Cardiac septum (tissue), 1 donor: ENCODE data around the gene NR2C2. TPM values are rescaled to one million over a fixed set of nuclear protein-coding genes. Genes with fewer than 3 reads are reported as not detected.
"Not testable (repeated sequence)": the region's sequence is repeated elsewhere in the genome, so short reads cannot be mapped to it uniquely, and the experiment has no call there.

Experiments
- DNase-seq: peaks from one replicate; pipeline ENCODE4 v3.0.0-alpha.2; 2020; ENCODE audit warnings: low spot score
- intact Hi-C: fragments of 100-400 bp; cut with DNase I; formaldehyde crosslinking; loops from one replicate; pipeline ENCODE4 v1.14.0; 2022
- total RNA-seq: library from RNA; stranded (reverse); fragmentation: NEBNext Ultra II Directional; extraction: Animal tissue kit (Norgen Biotek cat#: 25700); gene quantifications from one replicate; pipeline ENCODE4 v1.2.1, GENCODE V29; 2021
- donor health status: DM: no; HTN: no; CAD: no.

Gene NR2C2
- total RNA-seq, 1 donor from 2014 or later, result 32.7 TPM

DNA sequence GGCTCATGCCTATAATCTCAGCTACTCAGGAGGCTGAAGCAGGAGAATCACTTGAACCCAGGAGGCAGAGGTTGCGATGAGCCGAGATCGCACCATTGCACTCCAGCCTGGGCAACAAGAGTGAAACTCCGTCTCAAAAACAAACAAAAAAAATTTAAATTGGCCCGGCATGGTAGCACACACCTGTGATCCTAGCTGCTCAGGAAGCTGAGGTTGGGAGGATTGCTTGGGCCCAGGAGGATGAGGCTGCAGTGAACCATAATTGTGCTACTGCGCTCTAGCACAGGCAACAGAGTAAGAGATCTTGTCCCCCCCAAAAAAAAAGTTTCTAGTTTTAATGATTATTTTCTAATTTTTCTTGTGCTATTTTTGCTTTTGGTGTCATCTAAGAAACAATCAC is 51.8 kb downstream of the NR2C2 start:
- DNase-seq, intact Hi-C loops: not testable (repeated sequence)

DNA sequence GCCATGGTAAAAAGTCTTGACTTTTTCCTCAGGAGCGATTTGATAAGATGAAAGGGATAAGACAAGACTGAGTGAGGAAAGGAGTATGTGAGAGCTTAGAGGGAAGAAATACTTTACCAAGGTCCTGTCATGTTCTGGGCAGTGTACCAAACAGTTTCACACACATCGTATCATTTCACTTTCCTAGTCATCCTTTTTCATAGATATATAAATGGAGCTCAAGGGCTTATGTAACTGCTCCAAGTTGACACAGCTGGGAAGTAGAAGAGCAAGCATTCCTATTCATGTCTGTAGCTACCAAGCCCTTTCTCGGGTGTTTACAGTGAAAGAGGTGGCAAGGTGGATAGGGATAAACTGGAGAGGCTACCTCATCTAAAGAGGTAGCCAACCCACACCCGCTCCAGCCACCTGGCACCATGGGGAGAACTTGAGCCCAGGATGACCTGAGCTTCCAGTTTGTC is 60.3 kb downstream of the NR2C2 start:
- DNase-seq, result no peak
- intact Hi-C loops, result no loop called here

DNA sequence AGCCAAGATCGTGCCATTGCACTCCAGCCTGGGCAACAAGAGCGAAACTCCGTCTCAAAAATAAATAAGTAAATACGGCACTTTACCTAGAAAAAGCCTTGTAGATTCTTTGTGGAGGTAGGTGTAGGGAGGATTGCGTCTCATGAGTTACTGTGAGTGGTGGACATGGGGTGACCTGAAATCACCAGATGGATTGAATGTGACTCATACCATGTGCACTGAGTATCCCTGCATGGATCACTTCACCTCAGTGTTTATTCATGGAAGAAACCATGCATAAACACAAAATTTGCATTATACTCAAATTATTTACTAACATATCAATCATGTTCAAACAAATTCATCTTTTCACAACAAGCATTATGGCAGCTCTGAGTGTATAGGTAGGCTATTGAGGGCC is 61.8 kb downstream of the NR2C2 start:
- no peak for DNase-seq
- intact Hi-C loops, result no loop called here

DNA sequence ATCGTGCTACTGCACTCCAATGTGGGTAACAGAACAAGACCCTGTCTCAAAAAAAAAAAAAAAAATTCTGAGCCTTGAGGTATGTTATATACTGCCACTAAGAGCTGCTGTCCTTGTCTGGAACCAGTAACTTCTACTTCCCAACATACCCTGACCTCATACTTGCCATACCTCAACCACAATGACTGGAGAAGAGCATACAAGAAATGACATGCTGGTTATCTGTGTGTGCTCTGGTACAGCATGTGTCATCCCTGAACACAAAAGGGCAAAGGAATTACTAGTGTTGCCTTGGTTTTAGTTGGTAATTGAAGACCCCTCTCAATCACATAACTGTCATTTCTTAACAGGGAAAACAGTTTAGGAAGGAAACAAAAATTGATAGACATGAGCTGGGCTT is 63.3 kb downstream of the NR2C2 start:
- intact Hi-C loops, result no loop called here
- no peak for DNase-seq

DNA sequence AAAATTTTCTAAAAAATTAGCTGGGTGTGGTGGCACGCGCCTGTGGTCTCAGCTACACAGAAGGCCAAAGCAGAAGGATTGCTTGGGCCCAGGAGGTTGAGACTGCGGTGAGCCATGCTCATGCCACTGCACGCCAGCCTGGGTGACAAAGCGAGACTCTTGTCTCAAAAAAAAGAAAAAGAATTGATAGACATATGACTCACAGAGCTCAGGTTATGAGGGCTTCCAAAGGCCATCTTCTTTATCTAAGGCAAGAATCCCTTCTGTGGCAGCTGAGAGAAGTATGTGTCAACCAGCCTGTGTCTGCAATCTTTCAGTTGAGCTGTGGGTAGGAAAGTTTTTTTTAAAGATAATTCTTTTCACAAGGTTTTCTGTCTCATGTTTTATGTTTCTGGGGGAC is 63.8 kb downstream of the NR2C2 start:
- intact Hi-C loops, result no loop called here
- no peak for DNase-seq

DNA sequence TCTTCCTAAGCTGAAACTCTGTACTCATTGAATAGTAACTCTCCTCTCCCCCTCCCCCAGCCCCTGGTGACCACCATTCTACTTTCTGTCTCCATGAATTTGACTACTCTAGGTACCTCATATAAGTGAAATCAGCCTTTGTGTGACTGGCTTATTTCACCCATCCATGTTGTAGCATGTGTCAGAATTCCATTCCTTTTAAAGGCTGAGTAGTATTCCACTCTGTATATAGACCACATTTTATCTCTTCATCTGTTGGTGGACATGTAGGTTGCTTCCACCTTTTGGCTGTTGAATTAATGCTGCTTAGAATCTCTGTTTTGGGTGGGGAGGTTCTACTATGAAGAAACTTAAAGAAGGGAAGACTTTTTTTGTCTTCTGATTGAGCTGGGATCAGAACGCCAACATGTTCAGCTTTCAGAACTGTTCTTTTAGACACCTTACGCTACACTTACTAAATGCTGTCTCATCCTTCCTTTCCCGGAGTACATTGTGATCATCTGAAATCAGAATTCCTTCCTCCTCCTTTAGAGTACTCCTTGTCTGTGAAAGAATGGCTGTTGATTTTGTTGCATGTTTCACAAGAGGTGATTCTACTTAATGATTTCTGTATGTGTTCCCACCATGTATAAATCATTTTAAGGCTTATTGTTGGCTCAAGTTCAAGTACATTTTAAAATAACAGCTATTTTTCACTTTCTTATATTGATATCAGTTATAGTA is 67.4 kb downstream of the NR2C2 start:
- intact Hi-C loops, result no loop called here
- DNase-seq, result no peak

DNA sequence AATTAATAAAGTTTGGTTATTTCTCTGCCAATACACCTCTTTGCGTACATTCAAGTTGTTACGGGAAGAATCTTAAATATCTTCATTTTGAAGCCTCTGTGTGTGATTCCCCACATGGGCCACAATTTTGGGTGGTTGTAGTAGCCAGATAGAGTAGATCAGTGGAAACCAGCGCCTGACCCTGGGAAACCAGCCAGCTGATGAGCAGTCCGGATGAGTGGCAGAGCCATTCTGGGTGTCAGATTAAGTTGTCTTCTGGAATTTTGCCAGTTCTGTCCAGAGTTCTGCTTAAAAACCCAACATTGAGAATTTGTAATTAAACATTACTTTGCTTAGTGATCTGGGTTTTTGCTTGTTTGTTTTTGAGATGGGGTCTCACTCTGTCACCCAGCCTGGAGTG is 68.1 kb downstream of the NR2C2 start:
- intact Hi-C loops, result no loop called here

DNA sequence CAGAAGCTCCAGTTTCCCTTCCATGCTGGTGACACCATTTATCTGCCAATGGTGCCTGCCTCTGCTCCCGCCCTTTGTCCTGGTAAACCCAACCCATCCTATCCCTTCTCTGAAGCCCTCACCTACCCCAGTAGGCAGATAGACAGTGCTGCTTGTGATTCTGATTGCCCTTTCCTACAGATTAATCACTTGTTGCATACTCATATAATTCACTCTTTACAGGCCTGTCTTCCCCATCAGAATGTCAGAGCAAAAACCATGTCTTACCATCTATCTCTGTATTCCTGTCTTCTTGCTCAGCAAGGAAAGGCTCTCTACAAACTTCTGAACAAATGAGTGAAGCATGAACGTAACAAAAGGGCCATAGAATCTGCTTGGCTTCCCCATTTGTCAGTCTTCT is 69.8 kb downstream of the NR2C2 start:
- no peak for DNase-seq
- intact Hi-C loops, result no loop called here

More for the DNA sequence above, 68.1 kb downstream of the NR2C2 start:
- DNase-seq, result no peak

DNA sequence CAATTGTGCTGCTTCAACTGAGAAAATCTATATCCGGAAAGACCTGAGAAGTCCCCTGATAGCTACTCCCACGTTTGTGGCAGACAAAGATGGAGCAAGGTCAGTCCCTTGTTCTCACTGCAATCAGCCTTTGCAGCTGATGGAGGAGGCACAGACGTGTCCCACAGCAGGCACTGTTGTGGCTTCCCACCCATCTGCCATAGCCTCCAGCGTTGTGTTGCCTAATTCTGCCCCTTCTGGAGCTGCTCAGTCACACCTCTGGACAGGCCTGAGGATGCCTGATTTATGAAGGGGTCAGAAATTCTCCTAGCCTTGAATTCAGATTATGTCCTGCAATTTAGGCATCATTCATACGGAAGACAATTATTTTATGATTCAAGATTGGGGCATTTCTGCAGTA is 75.9 kb downstream of the NR2C2 start:
- intact Hi-C loops, result no loop called here
- DNase-seq, result no peak

DNA sequence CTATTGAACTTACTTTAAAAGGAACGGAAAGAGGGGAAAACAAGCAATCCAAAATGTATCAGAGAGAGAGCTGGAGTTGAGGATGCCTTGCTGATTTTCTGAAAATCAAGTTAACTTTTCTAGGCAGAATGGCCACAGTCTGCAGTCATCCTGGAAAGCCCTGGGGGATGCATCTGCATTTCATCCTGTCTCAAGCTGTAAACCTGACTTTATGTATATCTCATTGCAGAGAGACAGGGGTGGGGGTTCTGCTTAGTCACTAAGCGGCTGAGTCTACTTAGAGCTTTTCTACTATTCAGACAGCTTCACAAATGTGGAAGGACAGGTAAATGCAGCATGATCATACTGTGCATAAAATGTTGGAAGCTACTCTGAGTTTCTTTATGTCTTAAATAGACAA is 76.3 kb downstream of the NR2C2 start:
- no peak for DNase-seq
- intact Hi-C loops, result no loop called here

DNA sequence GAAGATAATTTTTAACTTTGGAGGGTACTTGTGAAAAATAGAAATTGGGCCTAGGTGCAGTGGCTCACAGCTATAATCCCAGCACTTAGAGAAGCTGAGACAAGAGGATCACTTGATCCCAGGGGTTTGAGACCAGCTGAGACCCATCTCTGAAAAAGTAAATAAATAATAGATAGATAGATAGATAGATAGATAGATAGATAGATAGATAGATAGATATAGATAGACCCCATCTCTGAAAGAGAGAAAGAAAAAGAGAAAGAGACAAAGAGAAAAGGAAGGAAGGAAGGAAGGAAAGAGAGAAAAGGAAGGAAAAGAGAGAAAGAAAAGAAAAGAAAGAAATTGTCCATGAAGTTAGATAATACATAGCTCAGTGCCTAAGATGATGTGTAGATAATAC is 82.2 kb downstream of the NR2C2 start:
- intact Hi-C loops, result no loop called here

DNA sequence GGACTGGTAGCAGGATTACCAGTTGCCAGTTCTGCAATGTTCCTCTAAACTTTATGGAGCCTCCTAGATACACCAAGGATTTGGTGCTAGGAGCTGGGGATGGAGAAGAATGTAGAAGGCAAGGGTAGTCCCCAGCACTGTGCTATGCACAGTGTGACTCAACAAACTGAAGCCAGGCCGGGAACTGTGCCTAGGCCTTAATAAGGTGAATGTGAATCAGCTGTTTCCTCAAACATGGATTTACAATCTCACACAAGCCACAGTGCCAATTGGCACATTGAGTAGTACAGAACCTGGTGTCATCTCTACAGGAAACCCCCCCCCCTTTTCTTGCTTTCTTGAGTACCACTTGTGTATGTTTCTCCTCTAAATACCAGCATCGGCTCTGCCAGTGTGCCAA is 85.3 kb downstream of the NR2C2 start:
- no peak for DNase-seq
- intact Hi-C loops, result no loop called here

More for the DNA sequence above, 82.2 kb downstream of the NR2C2 start:
- DNase-seq, result no peak

DNA sequence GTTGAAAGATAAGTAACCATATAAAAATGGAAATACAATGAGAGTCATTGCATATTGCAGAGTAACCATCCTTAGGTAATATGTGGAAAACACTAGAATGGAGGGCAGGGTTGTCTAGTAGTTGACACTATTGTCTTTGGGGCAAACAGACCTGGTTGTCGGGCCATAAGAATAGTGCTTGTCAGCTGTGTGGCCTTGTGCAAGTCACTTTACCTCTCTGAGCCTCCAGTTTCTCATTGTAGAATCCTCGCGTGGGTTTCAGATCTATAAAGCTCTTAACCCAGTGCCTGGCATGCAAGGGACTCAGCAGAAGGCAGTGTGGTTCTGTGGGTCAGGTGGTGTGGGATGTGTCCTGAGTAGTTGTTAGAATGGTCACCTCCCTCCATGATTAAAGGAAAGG is 85.7 kb downstream of the NR2C2 start:
- intact Hi-C loops, result no loop called here
- DNase-seq, result no peak

DNA sequence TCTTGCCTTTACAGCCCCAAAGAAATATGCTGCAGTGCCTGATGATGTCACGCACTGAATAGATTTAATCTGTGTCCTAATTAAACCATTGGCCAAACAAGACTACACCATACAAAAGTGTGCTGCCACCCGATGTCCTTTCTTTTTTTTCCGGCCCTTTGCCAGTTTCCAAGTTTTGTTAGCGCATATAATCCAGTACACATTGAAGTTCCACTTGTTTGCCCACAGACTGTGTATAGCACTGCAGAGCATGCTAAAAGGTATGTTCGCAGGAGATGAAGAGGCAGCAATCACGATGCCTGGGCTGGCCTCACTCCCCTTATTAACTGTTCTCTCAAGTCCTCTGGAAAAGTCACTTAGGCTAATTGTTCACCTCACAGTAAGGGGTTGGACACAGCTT is 90.9 kb downstream of the NR2C2 start:
- DNase-seq, result no peak
- intact Hi-C loops, result no loop called here

DNA sequence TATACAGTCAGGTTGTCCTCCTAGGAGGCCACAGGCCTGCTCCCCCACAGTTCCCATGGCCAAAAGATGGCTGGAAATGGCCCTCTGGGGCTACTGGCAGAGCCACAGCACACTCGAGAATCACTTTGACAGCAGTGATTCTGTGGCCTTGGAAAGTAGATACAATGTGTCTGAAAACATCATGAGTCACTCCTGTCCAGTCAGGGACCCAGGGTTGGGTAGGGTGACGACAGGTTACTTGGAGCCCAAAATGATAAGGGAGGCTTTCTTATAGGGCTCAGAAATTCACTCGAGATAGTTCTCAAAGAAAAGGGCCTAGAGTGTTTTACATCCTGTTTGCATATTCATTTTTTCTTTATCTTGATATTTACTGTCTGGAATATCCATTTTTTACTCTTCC is 93.5 kb downstream of the NR2C2 start:
- intact Hi-C loops, result loop anchor here (5.0 kb wide), 1 partner anchor 114 kb away; no protein-coding TSS in a partner anchor
- DNase-seq, result no peak

DNA sequence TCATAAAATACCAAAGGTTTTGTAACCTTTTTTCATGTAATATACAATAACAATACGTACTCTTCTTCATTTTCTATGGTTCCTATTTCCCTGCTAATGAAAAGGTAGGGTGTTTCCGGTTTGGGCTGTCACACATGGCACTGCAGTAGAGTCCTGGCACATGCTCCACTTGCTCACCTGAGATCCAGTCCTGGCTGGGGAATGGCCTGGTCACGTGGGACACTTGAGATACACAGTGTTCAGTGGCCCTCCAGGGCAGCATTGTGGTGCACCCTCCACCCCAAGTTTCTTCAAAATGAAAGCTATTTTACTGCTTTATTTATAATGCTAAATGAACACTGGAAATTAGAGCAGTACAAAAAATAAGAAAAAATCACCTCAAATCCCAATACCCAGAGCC is 94.6 kb downstream of the NR2C2 start:
- intact Hi-C loops, result loop anchor here (5.0 kb wide), 1 partner anchor 115 kb away; no protein-coding TSS in a partner anchor
- DNase-seq, result no peak

DNA sequence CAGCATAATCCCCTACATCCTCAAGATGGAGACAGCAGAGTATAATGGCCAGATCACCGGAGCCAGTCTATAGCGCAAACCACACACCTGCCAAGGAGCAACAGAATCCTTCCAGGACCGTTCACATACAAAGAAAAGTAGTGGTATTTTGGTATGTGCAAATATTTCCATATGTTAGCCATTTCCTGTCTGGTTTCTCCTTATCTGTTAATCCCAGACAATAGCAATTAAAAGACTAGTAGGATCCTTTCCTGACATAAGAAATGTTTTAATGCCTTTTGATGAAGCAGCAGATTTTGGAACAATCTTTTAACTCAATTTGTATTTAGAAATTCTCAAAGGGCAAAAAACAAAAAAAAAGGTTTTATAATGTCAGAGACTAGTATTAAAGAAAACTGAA is 95.6 kb downstream of the NR2C2 start:
- intact Hi-C loops, result loop anchor here (5.0 kb wide), 1 partner anchor 116 kb away; no protein-coding TSS in a partner anchor
- DNase-seq, result no peak

DNA sequence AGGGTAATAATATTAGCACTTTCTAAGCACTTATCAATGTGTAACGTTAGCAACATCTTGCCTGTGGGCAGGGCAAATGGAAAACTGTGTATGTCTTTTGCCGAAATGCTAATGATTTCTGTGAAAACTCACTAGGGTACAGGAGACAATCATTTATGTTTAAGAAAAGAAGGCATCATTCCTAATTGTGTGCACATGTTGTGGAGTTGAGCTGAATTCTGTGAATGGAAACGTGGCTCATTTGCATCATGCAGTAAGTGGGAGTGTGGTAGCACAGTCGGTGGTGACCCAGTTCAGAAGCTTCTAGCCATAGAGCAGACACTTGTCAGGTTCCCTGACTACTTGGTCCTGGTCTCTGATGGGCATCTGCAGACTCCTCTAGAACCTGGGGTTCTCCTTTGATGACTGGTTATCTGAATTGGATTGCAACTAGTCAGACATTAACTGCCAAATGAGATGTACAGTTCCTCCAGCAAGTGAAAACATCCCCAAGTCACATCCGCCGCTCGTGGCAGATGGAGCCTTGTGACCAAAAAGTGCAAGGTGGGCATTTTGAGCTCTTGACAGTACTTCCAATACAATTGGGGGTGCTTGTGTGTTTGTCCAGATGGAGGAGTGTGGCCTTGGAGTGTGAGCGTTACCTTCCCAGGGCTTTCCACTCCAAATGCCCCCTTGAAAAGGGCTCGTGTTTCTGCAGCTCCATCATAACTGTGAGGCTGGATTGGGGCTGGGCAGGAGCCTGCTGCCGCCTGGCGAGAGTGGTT is 96.2 kb downstream of the NR2C2 start:
- intact Hi-C loops, result loop anchor here (5.0 kb wide), 1 partner anchor 116 kb away; no protein-coding TSS in a partner anchor
- DNase-seq, result no peak

DNA sequence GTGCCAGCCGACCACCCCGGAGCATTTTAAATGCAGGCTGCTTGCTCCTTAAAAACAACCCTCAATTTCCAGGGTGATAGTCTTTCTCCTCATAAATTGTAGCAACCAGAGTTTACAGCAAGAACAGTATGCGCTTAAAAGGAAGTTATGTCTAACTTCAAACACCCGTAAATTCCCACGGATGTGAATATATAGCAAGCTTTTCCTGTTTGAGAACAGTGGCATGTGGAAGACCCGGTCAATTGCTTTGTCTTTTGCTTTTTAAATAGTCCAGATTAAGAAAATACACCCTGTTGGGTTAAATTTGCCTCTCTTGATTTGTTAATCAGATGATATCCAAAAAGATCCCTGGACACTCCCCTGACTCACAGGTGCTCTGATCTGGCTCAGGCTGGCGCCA is 96.9 kb downstream of the NR2C2 start:
- DNase-seq, result no peak
- intact Hi-C loops, result loop anchor here (5.0 kb wide), 1 partner anchor 117 kb away; no protein-coding TSS in a partner anchor

DNA sequence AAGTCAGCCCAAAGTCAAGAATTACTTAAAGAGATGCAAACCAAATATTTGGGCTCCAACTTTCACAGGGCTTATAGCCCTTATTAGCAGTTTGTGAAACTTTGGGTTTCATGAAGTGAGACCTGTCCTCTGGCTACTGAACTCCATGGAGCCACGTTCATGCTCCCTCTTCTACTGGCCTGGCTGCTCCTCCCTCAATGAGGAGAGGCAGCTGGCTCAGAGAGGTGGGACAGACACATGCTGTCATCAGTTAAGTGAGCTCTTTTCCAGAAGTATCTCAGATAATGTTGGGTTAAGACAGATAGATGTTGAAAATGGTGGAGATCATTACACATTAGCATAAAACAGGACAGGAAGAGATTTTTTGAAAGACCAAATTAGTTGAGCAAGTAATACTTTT is 98.3 kb downstream of the NR2C2 start:
- DNase-seq, result no peak
- intact Hi-C loops, result no loop called here

DNA sequence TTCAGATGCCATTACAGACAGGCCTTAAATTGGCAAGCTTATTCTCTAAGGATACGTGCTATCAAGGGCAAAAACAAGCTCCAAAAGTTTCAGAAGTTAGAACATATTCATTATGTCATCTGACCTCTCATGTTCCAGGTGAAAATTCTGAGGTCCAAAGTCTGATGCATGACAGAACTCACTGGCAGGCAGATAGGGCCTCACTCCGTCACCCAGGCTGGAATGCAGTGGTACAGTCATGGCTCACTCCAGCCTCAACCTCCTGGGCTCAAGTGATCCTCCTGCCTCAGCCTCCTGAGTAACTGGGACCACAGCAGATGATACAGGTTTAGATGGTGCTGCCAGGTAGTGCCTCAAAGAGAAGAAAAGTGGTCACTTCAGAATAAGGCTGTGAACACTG is 102.2 kb downstream of the NR2C2 start:
- DNase-seq, result no peak
- intact Hi-C loops, result no loop called here
